Ishikawa (cell line): ENCODE data around the gene PRKCB.

Experiments used
- CEBPB ChIP-seq: IDR thresholded peaks from 2 replicates; pipeline ENCODE4 v1.6.1; 2012
- CREB1 ChIP-seq: IDR thresholded peaks from 2 replicates; pipeline ENCODE4 v1.6.1; 2012; ENCODE audit warnings: low read depth
- EGR1 ChIP-seq: IDR thresholded peaks from 2 replicates; pipeline ENCODE4 v1.6.1; 2012
- EP300 ChIP-seq: IDR thresholded peaks from 2 replicates; pipeline ENCODE4 v1.6.1; 2012; ENCODE audit warnings: borderline replicate concordance
- FOXM1 ChIP-seq: IDR thresholded peaks from 2 replicates; pipeline ENCODE4 v1.6.1; 2012; ENCODE audit warnings: low read depth, borderline replicate concordance
- NFIC ChIP-seq: IDR thresholded peaks from 2 replicates; pipeline ENCODE4 v1.6.1; 2012
- RAD21 ChIP-seq: IDR thresholded peaks from 2 replicates; pipeline ENCODE4 v1.6.1; 2012; ENCODE audit warnings: low read depth
- TAF1 ChIP-seq: IDR thresholded peaks from 2 replicates; pipeline ENCODE4 v1.6.1; 2012; ENCODE audit warnings: low read depth, mild to moderate bottlenecking
- TCF12 ChIP-seq: IDR thresholded peaks from 2 replicates; pipeline ENCODE4 v1.6.1; 2012; ENCODE audit warnings: low read depth
- TEAD4 ChIP-seq: IDR thresholded peaks from 2 replicates; pipeline ENCODE4 v1.6.1; 2012
- YY1 ChIP-seq: IDR thresholded peaks from 2 replicates; pipeline ENCODE4 v1.6.1; 2012; ENCODE audit warnings: low read depth
- ZBTB7A ChIP-seq: IDR thresholded peaks from 2 replicates; pipeline ENCODE4 v1.6.1; 2012; ENCODE audit warnings: low read depth
- TF ChIP-seq, protein P1 (sequence below): IDR thresholded peaks from 2 replicates; pipeline ENCODE4 v1.6.1; 2012; ENCODE audit warnings: low read depth, mild to moderate bottlenecking
- TF ChIP-seq, protein P2 (sequence below): IDR thresholded peaks from 2 replicates; pipeline ENCODE4 v1.6.1; 2012
- TF ChIP-seq, protein P3 (sequence below): IDR thresholded peaks from 2 replicates; pipeline ENCODE4 v1.6.1; 2012

PRKCB gene

DNA sequence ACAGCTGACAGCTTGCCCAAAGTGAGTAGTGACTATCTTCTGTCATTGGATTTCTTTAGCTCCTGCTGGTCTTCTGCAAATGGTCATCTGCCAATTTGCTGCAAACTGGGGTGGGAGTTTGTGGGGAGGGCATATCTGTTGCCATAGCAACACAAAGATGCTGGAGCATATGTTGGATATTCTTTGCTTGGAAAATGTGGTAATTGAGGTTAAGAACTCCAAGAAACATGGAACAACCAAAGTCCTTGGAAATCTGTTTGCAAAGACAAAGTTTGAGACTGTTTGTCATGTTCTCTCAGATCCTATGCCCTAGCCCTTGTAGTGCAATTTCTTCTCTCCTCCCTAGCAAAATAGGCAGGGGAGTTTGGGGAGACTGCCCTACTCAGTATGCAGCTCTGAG lies 155.3 kb downstream of the PRKCB start:
- TF ChIP-seq CEBPB: no peak
- TF ChIP-seq YY1: no peak
- no peak for TF ChIP-seq RAD21
- TF ChIP-seq, protein P1, sequence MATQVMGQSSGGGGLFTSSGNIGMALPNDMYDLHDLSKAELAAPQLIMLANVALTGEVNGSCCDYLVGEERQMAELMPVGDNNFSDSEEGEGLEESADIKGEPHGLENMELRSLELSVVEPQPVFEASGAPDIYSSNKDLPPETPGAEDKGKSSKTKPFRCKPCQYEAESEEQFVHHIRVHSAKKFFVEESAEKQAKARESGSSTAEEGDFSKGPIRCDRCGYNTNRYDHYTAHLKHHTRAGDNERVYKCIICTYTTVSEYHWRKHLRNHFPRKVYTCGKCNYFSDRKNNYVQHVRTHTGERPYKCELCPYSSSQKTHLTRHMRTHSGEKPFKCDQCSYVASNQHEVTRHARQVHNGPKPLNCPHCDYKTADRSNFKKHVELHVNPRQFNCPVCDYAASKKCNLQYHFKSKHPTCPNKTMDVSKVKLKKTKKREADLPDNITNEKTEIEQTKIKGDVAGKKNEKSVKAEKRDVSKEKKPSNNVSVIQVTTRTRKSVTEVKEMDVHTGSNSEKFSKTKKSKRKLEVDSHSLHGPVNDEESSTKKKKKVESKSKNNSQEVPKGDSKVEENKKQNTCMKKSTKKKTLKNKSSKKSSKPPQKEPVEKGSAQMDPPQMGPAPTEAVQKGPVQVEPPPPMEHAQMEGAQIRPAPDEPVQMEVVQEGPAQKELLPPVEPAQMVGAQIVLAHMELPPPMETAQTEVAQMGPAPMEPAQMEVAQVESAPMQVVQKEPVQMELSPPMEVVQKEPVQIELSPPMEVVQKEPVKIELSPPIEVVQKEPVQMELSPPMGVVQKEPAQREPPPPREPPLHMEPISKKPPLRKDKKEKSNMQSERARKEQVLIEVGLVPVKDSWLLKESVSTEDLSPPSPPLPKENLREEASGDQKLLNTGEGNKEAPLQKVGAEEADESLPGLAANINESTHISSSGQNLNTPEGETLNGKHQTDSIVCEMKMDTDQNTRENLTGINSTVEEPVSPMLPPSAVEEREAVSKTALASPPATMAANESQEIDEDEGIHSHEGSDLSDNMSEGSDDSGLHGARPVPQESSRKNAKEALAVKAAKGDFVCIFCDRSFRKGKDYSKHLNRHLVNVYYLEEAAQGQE: no peak
- no peak for TF ChIP-seq CREB1
- no peak for TF ChIP-seq EGR1
- no peak for TF ChIP-seq FOXM1

DNA sequence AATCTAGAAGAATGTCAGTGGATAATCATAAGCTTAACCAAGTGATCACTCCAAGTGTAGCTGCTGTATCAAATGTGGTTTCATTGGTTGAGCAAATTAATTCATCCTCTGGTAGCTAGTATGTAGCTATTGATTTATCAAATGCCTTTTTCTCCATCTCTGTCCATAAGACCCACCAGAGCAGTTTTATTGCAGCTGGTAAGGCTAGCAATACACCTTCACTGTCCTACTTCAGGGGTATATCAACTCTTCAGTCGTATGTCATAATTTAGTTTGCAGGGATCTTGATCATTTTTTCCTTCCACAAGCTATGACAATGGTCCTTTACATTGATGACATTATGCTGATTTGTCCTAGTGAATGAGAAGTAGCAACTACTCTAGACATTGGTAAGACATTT lies 158.8 kb downstream of the PRKCB start:
- TF ChIP-seq ZBTB7A (no peak), CREB1 (no peak), YY1 (no peak), TAF1 (no peak)

DNA sequence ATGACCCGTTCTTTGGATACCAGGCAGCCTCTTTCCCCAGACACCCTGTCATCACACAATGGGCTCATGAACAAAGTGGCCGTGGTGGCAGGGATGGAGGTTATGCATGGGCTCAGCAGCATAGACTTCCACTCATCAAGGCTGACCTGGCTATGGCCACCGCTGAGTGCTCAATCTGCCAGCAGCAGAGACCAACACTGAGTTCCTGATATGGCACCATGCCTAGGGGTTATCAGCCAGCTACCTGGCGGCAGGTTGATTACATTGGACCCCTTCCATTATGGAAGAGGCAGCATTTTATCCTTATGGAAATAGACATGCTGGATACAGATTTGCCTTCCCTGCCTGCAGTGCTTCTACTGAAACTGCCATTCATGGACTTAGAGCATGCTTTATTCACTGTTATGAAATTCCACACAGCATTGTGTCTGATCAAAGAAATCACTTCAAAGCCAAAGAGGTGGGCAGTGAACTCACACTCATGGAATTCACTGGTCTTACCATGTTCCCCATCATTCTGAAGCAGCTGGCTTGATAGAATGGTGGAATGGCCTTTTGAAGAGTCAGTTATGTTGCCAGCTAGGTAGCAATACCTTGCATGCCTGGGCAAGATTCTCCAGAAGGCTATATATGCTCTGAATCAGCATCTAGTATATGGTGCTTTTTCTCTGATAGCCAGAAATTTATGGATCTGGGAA lies 160.6 kb downstream of the PRKCB start:
- TF ChIP-seq CREB1: no peak
- TF ChIP-seq FOXM1: no peak
- no peak for TF ChIP-seq NFIC
- TF ChIP-seq EGR1: no peak
- no peak for TF ChIP-seq TEAD4
- TF ChIP-seq, protein P2, sequence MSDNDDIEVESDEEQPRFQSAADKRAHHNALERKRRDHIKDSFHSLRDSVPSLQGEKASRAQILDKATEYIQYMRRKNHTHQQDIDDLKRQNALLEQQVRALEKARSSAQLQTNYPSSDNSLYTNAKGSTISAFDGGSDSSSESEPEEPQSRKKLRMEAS: no peak
- TF ChIP-seq ZBTB7A: no peak
- no peak for TF ChIP-seq TAF1
- TF ChIP-seq RAD21: no peak

DNA sequence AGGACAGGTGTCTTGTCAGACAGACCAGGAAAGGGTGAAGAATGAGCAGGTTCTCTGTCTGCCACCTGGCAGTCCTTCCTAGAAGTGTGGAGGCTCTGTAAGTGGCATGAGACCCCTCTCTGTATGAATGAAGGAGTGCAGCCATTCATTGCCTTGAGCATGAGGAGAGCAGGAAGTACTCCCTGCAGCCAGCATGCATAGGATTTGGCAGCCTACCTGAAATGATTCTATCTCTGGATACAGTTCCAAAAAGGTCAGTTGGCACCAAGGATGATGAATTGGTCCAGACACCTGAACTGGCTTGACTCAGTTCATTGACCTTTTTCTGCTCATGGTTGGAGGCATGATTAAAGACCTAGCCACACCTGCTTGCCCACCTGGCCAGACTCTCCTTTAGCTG lies 163.0 kb downstream of the PRKCB start:
- TF ChIP-seq ZBTB7A (no peak), EP300 (no peak), CREB1 (no peak), NFIC (no peak), EGR1 (no peak), TAF1 (no peak), CEBPB (no peak), FOXM1 (no peak), RAD21 (no peak), TCF12 (no peak), TEAD4 (no peak), YY1 (no peak)
- TF ChIP-seq, protein P2: no peak
- TF ChIP-seq, protein P3, sequence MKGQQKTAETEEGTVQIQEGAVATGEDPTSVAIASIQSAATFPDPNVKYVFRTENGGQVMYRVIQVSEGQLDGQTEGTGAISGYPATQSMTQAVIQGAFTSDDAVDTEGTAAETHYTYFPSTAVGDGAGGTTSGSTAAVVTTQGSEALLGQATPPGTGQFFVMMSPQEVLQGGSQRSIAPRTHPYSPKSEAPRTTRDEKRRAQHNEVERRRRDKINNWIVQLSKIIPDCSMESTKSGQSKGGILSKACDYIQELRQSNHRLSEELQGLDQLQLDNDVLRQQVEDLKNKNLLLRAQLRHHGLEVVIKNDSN: no peak
- TF ChIP-seq, protein P1: no peak

DNA sequence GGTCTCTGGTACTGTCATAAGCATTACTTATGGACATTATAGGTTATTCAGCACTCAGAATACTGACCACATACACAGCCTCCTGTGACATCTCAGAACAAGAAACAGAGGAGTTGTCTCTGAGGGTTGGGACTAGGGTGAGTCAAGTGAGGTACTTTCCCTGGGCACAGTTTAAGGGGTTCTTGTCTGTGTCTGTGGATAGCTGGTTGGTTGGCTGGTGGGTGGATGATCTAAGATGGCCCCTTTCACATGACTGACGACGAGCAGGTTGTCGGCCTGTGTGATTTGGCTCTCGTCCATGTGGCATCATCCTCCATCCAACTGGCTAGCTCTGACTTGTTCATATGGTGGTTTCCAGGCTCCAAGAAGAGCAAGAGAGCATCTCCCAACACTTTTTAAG lies 163.9 kb downstream of the PRKCB start:
- TF ChIP-seq RAD21: no peak

DNA sequence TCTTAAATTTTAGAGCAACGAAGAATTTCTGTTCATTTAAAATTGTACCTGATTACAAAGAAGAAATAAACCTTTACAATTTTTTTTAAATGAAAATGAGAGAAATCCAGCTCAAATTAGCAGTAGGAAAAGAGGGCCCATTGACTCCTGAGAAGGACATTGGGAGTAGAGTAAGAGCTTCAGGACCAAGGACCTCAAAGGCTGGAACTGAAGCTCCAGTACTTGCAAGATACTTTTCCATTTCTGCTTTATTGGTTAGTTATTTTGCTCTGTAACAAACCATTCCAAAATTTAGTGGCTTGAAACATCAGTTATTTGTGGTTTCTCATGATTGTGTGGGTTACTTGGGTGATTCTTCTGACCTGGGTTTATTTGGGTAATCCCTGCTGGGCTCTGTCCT lies 165.9 kb downstream of the PRKCB start:
- TF ChIP-seq, protein P3: no peak
- TF ChIP-seq ZBTB7A (no peak), YY1 (no peak), FOXM1 (no peak), RAD21 (no peak), CEBPB (no peak), EGR1 (no peak), TEAD4 (no peak), CREB1 (no peak), TCF12 (no peak), EP300 (no peak), TAF1 (no peak)
- TF ChIP-seq, protein P2: no peak
